Mesenchymal stem cell (in vitro differentiated cells and primary cell): ENCODE data around the gene MSH3.
A peak's percentile ranks its signal among the peaks of the same experiment; 100 is the strongest.

Experiments used
- DNase-seq: peaks from one replicate; pipeline ENCODE4 v3.0.0-alpha.2; 2013
- H2AFZ ChIP-seq: one replicate; pipeline ENCODE4 v1.6.1; 2013; ENCODE audit warnings: low read depth, mild to moderate bottlenecking, control low read depth, inconsistent platforms, low read length, moderate library complexity
- H2AK5ac ChIP-seq: 2 replicates; pipeline ENCODE4 v1.6.1; 2013; ENCODE audit warnings: low read length, moderate library complexity, mild to moderate bottlenecking, inconsistent platforms; ENCODE audit not compliant: severe bottlenecking
- H2BK120ac ChIP-seq: one replicate; pipeline ENCODE4 v1.6.1; 2013; ENCODE audit warnings: low read depth, mild to moderate bottlenecking, inconsistent platforms, low read length, moderate library complexity
- H2BK12ac ChIP-seq, 2 experiments: one replicate each; pipeline ENCODE4 v1.6.1; 2013; ENCODE audit warnings: inconsistent platforms in 2 of 2, low read length in 2 of 2, mild to moderate bottlenecking in 2 of 2, moderate library complexity in 2 of 2, control low read depth in 1 of 2
- H2BK15ac ChIP-seq: one replicate; pipeline ENCODE4 v1.6.1; 2013; ENCODE audit warnings: mild to moderate bottlenecking, low read depth, inconsistent platforms; ENCODE audit not compliant: poor library complexity, severe bottlenecking
- H2BK5ac ChIP-seq: 2 replicates; pipeline ENCODE4 v1.6.1; 2013; ENCODE audit warnings: low read depth, mild to moderate bottlenecking, low read length, control low read depth, inconsistent platforms; ENCODE audit not compliant: poor library complexity, severe bottlenecking
- H3K14ac ChIP-seq, 2 experiments: one replicate each; pipeline ENCODE4 v1.6.1; 2013; ENCODE audit warnings: inconsistent platforms in 2 of 2, low read length in 2 of 2, control low read depth in 1 of 2, mild to moderate bottlenecking in 1 of 2, moderate library complexity in 1 of 2
- H3K18ac ChIP-seq, 2 experiments: one replicate each; pipeline ENCODE4 v1.6.1; 2013; ENCODE audit warnings: inconsistent platforms in 2 of 2, low read length in 2 of 2, control low read depth in 1 of 2, low read depth in 1 of 2, mild to moderate bottlenecking in 1 of 2
- H3K23ac ChIP-seq, 2 experiments: one replicate each; pipeline ENCODE4 v1.6.1; 2013; ENCODE audit warnings: inconsistent platforms in 2 of 2, low read length in 2 of 2, mild to moderate bottlenecking in 2 of 2, moderate library complexity in 2 of 2, control low read depth in 1 of 2
- H3K27ac ChIP-seq: 2 replicates; pipeline ENCODE4 v1.5.1; 2013; ENCODE audit warnings: mild to moderate bottlenecking, moderate library complexity, low read length, control low read depth, inconsistent platforms; ENCODE audit not compliant: poor library complexity, severe bottlenecking
- H3K27me3 ChIP-seq, 2 experiments: 2 replicates each; pipeline versions ENCODE4 v1.6.1 to v1.7.0; 2013; ENCODE audit warnings: low read length in 2 of 2, mild to moderate bottlenecking in 2 of 2, moderate library complexity in 2 of 2, control low read depth in 1 of 2, inconsistent platforms in 1 of 2; ENCODE audit not compliant: control insufficient read depth in 1 of 2, insufficient read depth in 1 of 2
- H3K36me3 ChIP-seq, 2 experiments: 2 replicates each; pipeline versions ENCODE4 v1.6.1 to v1.7.0; 2013; ENCODE audit warnings: low read length in 2 of 2, control low read depth in 1 of 2, inconsistent platforms in 1 of 2, low read depth in 1 of 2, mild to moderate bottlenecking in 1 of 2; ENCODE audit not compliant: insufficient read depth in 2 of 2, control insufficient read depth in 1 of 2
- H3K4ac ChIP-seq, 2 experiments: one replicate each; pipeline ENCODE4 v1.6.1; 2013; ENCODE audit warnings: inconsistent platforms in 2 of 2, low read length in 2 of 2, mild to moderate bottlenecking in 2 of 2, moderate library complexity in 2 of 2, control low read depth in 1 of 2, low read depth in 1 of 2
- H3K4me1 ChIP-seq: 2 replicates; pipeline ENCODE4 v1.6.1; 2013; ENCODE audit warnings: low read depth, low read length, control low read depth; ENCODE audit not compliant: control insufficient read depth, insufficient read depth
- H3K4me2 ChIP-seq: 2 replicates; pipeline ENCODE4 v1.6.1; 2013; ENCODE audit warnings: low read length, mild to moderate bottlenecking, inconsistent platforms; ENCODE audit not compliant: poor library complexity, severe bottlenecking
- H3K4me3 ChIP-seq, 2 experiments: 2 replicates each; pipeline versions ENCODE4 v1.5.1 to v1.7.0; 2013; ENCODE audit warnings: low read length in 2 of 2, mild to moderate bottlenecking in 2 of 2, control low read depth in 1 of 2, low read depth in 1 of 2; ENCODE audit not compliant: insufficient read depth in 1 of 2
- H3K79me1 ChIP-seq: replicated peaks from 2 replicates; pipeline ENCODE4 v1.6.1; 2013; ENCODE audit warnings: mild to moderate bottlenecking, control low read depth, low read length, inconsistent platforms; ENCODE audit not compliant: poor library complexity, severe bottlenecking
- H3K9ac ChIP-seq: 2 replicates; pipeline ENCODE4 v1.7.0; 2013; ENCODE audit warnings: mild to moderate bottlenecking, low read length, moderate library complexity
- H3K9me3 ChIP-seq: 2 replicates; pipeline ENCODE4 v1.7.0; 2013; ENCODE audit warnings: mild to moderate bottlenecking, low read length; ENCODE audit not compliant: control insufficient read depth
- H4K8ac ChIP-seq: one replicate; pipeline ENCODE4 v1.6.1; 2013; ENCODE audit warnings: inconsistent platforms, mild to moderate bottlenecking, low read length, moderate library complexity
- H4K91ac ChIP-seq: one replicate; pipeline ENCODE4 v1.6.1; 2013; ENCODE audit warnings: mild to moderate bottlenecking, low read length, inconsistent platforms
- WGBS: methylation state at CpG from one replicate; pipeline ENCODE4 v1.1.7; 2013; ENCODE audit warnings: mixed read lengths; 5-methylcytosine and 5-hydroxymethylcytosine counted together

The MSH3 gene

GRCh38 chr5:80884929-80885328 lies 230.5 kb downstream of the MSH3 start:
- no peak overlapping the region for H2BK5ac ChIP-seq
- H2BK12ac ChIP-seq = no peak overlapping the region
- no peak overlapping the region for H4K8ac ChIP-seq
- H3K14ac ChIP-seq = no peak overlapping the region
- H3K36me3 ChIP-seq = peaks cover 0 to 4% of the 10 kb centered on the region in 2 experiments
- H3K23ac ChIP-seq = no peak overlapping the region
- H2AK5ac ChIP-seq = no peak overlapping the region
- no peaks in the 10 kb centered on the region for H3K27me3 ChIP-seq
- no peak overlapping the region for H2BK120ac ChIP-seq
- H2AFZ ChIP-seq = no peak overlapping the region
- H3K4me1 ChIP-seq = no peaks in the 10 kb centered on the region
- H3K4me2 ChIP-seq = no peak overlapping the region
- no peak overlapping the region for H3K9ac ChIP-seq
- H2BK15ac ChIP-seq = no peak overlapping the region
- no peak overlapping the region for H3K4me3 ChIP-seq
- no peaks in the 10 kb centered on the region for H3K79me1 ChIP-seq
- no peaks in the 10 kb centered on the region for H3K9me3 ChIP-seq
- no peak overlapping the region for H3K4ac ChIP-seq
- H4K91ac ChIP-seq = no peak overlapping the region
- H3K27ac ChIP-seq = no peak overlapping the region
- DNase-seq = peak; percentile 13
- WGBS = no CpG with 5 or more reads among the region's 1 CpG
- H3K18ac ChIP-seq = no peak overlapping the region

GRCh38 chr5:80885396-80886000 lies 231.0 kb downstream of the MSH3 start:
- Histone ChIP-seq H2AK5ac (no peak overlapping the region), H2BK5ac (no peak overlapping the region), H4K8ac (no peak overlapping the region), H2BK12ac (no peak overlapping the region), H3K18ac (no peak overlapping the region), H3K27ac (no peak overlapping the region), H3K4me3 (no peak overlapping the region), H3K23ac (no peak overlapping the region), H3K9ac (no peak overlapping the region), H3K9me3 (peaks cover under 1% of the 10 kb centered on the region), H3K79me1 (no peaks in the 10 kb centered on the region), H3K4me2 (no peak overlapping the region), H2BK120ac (no peak overlapping the region), H4K91ac (no peak overlapping the region), H2AFZ (no peak overlapping the region), H3K4me1 (no peaks in the 10 kb centered on the region), H3K14ac (no peak overlapping the region), H3K36me3 (peaks cover 0 to 4% of the 10 kb centered on the region in 2 experiments), H2BK15ac (no peak overlapping the region), H3K4ac (no peak overlapping the region), H3K27me3 (no peaks in the 10 kb centered on the region)
- peak; percentile 20 for DNase-seq

GRCh38 chr5:80894083-80894482 lies 239.6 kb downstream of the MSH3 start:
- H4K91ac ChIP-seq = no peak overlapping the region
- H3K9me3 ChIP-seq = peaks cover 3% of the 10 kb centered on the region
- no peaks in the 10 kb centered on the region for H3K27me3 ChIP-seq
- no peak overlapping the region for H2AK5ac ChIP-seq
- 89% methylated on average over 3 of the region's 3 CpGs for WGBS
- H2BK15ac ChIP-seq = no peak overlapping the region
- no peak overlapping the region for H3K14ac ChIP-seq
- H3K9ac ChIP-seq = no peak overlapping the region
- no peak overlapping the region for H2BK5ac ChIP-seq
- no peak for DNase-seq
- H3K27ac ChIP-seq = no peak overlapping the region
- H3K4ac ChIP-seq = no peak overlapping the region
- H2BK12ac ChIP-seq = no peak overlapping the region
- no peak overlapping the region for H2BK120ac ChIP-seq
- H3K4me2 ChIP-seq = no peak overlapping the region
- no peaks in the 10 kb centered on the region for H3K79me1 ChIP-seq
- H3K36me3 ChIP-seq = no peaks in the 10 kb centered on the region
- no peak overlapping the region for H2AFZ ChIP-seq
- no peak overlapping the region for H3K23ac ChIP-seq
- H4K8ac ChIP-seq = no peak overlapping the region
- H3K18ac ChIP-seq = no peak overlapping the region
- H3K4me3 ChIP-seq = no peak overlapping the region
- no peaks in the 10 kb centered on the region for H3K4me1 ChIP-seq

- no peaks in the 10 kb centered on the region for H3K36me3 ChIP-seq
- WGBS = 100% methylated on average over 2 of the region's 2 CpGs
- no peak overlapping the region for H2BK5ac ChIP-seq
- no peak overlapping the region for H2AK5ac ChIP-seq
- H3K4me1 ChIP-seq = no peaks in the 10 kb centered on the region
- H2BK12ac ChIP-seq = no peak overlapping the region
- H3K23ac ChIP-seq = no peak overlapping the region
- H3K14ac ChIP-seq = no peak overlapping the region
- no peak overlapping the region for H3K4me3 ChIP-seq
- no peak overlapping the region for H3K27ac ChIP-seq
- H2BK15ac ChIP-seq = no peak overlapping the region
- no peak overlapping the region for H2AFZ ChIP-seq
- no peak for DNase-seq
- H4K91ac ChIP-seq = no peak overlapping the region
- no peak overlapping the region for H2BK120ac ChIP-seq
- no peaks in the 10 kb centered on the region for H3K27me3 ChIP-seq
- H4K8ac ChIP-seq = no peak overlapping the region
- H3K4me2 ChIP-seq = no peak overlapping the region
- H3K4ac ChIP-seq = no peak overlapping the region
- H3K79me1 ChIP-seq = no peaks in the 10 kb centered on the region
- H3K9me3 ChIP-seq = peaks cover 1% of the 10 kb centered on the region
- H3K18ac ChIP-seq = no peak overlapping the region
- H3K9ac ChIP-seq = no peak overlapping the region
Observed at GRCh38 chr5:80895523-80895922, 241.1 kb downstream of the MSH3 start.
